Retina (tissue), 1 donor: ENCODE results near the gene ANXA10.
"Not testable (repeated sequence)": the region's sequence is repeated elsewhere in the genome, so short reads cannot be mapped to it uniquely, and the experiment has no call there.

Source experiments
- DNase-seq: peaks from one replicate; pipeline ENCODE4 v3.0.0-alpha.2; 2016

ANXA10 gene

DNA sequence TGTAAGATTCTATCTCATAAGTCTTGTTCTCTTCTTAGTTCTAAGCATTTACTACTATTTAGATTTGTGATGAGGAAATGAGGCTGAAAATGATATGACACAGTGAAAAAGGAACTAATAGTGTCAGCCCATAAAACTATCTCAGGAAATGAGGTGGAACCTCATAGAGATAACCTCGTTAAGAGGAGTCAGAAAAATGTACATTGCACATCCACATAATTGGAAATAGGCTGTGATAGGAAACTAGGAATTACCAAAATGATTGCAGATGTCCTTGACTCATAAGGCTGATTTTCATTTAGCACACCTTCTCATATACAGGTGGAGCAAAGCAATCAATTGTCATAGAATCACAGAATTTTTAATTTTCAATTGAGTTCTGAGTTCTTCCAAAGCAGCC, 26.8 kb downstream of the ANXA10 start:
- no peak for DNase-seq

DNA sequence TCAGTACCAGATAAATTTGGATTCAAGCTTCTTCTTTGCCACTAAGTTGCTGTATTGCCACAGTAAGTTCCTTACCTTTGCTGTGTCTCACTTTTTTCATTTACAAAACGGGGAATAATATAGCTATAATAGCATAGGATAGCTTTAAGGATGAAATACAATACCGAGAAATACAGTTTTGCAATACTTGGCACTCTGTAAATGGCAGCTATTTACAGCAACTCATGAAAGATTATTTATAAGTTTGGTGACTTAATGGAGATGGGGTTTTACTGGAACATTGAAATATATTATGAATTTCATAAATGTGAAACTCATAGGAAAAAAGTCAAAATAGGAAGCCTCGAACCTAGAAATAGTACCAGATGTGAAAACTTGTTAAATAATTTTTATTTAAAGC, 27.6 kb downstream of the ANXA10 start:
- no peak for DNase-seq

DNA sequence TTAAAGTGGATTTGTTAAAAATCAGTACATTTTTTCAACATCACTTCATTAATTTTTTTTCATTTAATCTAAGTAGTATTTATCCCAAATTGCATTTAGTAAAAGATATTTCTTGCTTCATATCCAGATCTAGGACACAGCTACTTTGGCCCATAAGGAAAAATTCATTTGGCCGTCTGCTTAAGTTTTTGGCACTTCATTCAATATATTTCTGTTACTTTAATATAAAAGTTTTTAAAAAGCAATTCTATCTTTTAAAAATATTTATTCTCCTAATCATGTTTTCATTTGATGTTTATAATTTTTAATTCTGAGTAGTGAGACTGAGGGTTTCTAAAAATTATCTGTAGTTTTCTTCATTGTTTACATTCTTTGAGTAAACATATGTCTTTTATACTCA, 28.5 kb downstream of the ANXA10 start:
- DNase-seq, result no peak

DNA sequence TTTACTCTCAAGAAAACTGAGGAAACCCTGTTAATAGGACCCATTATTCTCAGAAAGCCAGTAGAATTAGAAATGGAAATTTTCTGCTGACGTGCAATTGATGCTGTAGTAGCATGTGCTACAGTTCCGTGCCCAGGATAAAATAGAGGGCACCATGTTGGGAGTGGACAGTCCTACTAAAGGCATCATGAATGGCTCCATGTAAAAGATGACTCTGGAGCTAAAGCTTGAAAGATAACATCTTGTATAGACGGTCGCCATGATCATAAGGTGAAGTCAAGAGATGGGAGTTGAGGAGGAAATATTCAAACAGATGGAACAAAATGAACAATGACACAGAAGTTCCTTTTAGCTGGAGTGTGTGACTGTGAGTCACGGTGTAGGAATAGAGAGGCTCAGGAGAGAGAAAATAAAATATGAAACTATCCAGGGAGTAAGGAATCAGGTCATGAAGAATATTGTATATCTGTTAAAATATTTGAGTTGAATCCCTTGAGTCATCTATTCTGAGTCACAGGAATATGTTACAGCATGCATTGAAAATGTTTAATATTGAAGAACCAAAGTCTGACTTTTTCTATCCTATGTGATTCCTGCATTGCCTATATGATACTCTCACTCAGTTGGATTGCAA, 31.8 kb downstream of the ANXA10 start:
- DNase-seq, result no peak

DNA sequence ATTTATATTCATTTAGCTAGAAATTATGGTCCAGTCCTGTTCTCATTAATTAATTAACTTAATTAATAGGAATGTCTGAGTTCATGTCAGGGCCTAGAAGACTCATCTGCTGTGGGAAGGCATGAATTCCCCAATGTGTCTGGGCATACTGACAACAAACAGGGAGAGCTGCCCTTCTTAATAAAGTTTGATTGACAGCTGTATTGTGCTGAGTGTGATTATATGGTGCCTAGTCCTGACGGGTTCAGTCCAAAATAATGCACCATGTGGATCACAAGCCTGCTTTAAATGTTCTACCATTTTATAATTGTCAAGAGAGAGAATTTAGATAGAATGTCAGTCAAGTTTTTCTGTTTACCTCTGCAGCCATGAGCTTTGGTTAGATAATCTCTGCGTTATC, 34.6 kb downstream of the ANXA10 start:
- DNase-seq, result no peak

DNA sequence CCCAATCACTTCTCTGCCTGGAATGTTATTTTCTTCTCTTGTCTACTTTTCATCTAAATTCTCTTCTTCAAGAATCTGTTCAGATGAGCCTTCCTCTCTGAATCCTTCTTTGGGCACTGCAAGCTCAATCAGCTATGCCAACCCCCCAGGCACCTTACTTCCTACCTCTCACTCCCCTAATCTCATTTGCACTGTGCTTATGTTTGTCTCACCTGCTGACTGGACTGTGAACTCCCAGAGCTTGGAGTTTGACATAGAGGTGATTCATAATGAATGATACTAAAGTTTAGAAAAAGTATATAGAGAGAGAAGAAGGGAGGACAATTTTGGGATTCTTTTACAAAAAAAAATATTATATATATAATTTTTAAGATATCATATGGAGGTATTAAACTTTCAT, 36.3 kb downstream of the ANXA10 start:
- DNase-seq, result no peak

DNA sequence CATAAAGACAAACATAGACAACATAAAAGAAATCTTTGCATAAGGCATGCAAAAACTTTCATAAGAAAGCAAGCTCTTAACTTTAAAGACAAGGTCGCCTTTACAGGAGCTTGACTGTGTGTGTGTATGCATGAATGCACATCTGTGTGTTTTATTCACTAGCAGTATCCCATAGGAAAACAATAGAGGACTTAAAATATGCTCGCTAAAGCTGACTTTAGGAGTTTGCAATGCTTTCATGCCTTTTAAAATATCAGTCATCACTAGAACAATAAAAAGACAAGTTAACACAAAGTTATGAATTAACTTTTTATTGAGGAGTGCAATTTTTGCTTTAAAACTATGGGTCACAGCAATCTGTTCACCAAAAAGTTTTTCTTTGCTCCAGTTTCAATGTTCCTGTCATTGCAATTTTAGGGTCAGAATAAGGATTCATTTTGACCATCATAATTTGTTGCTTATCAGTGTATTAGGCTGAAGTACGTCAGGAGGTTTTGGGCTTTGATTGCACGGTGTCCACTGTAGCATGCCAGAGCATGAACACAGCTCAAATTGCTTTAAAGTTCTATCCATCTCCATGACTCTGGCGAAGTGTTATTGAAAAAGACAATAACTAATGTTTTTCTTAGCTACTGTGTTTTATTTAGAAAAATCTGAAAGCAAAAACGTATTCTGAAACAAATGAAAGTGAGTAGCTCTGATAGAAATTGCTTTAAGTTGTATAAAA, 36.9 kb downstream of the ANXA10 start:
- DNase-seq, result no peak

DNA sequence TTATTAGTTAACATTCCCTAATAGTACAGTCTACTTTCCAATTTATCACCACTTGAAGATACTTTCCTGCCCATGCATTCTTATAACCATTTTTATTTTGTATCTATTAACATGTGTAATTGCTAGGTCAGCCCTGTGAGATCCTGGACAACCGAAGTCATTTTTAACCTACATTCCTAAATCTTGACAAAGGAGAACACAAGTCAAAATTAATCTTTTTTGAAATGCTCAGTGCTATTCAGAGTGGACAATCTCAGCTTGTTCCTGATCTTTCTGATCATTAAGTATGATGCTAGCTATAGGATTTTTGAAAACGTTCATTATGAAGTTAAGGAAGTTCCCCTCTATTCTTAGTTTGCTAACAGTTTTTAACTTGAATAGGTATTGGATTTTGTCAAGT, 37.5 kb downstream of the ANXA10 start:
- DNase-seq, result no peak

DNA sequence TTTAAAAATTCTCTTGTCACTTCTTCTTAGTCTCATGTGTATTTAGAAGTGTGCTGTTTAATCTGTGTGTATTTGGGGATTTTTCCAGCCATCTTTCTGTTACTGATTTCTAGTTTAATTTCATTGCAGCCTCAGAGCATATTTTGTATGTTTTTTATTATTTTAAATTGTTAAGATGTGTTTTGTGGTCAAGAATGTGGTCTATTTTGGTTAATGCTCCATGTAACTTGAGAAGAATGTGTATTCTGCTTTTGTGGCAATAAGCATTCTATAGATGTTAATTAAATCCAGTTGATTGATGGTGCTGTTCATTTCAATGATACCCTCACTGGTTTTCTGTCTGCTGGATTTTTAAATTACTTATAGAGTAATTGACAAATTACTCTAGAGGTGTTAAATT, 38.9 kb downstream of the ANXA10 start:
- DNase-seq, result no peak

DNA sequence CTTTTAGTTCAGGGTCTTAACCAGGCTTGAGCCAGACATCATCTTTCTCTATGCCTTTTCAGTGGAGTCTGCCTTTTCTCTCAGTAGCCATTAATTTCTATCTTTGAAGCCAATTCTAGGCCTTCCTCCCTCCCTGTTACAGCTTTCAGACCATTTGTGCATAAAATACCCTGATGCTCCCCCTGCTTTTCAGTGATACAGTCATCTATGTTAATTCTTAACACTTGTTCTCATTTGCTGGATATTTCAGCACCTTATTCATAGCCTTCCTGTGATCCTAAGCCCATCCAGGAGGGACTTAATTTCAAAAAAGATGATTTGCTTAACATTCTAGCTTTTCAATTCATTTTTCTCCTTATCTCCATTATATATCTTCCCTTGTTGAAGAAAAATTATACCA, 42.3 kb downstream of the ANXA10 start:
- no peak for DNase-seq

DNA sequence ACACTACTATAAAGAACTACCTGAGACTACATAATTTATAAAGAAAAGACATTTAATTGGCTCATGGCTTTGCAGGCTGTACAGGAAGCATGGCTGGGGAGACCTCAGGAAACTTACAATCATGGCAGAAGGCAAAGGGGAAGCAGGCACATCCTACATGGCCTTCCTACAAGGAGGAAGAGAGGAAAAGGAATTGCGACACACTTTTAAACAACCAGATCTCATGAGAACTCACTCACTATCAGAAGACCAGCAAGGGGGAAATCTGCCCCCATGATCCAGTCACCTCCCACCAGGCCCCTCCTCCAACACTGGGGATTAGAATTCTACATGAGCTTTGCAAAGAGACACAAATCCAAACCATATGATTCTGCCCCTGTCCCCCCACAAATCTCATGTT, 43.5 kb downstream of the ANXA10 start:
- DNase-seq, result not testable (repeated sequence)

DNA sequence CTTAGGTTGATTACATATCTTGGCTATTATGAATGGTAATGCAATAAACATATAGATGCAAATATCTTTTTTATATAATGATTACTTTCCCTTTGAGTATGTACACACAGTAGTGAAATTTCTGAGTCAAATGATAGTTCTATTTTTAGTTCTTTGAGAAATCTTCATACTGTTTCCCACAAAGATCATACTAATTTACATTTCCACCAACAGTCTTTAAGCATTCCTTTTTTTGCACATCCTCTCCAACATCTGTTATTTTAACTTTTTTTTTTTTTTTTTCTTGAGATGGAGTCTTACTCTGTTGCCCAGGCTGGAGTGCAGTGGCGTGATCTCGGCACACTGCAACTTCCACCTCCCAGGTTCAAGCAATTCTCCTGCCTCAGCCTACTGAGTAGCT, 45.4 kb downstream of the ANXA10 start:
- DNase-seq, result not testable (repeated sequence)

DNA sequence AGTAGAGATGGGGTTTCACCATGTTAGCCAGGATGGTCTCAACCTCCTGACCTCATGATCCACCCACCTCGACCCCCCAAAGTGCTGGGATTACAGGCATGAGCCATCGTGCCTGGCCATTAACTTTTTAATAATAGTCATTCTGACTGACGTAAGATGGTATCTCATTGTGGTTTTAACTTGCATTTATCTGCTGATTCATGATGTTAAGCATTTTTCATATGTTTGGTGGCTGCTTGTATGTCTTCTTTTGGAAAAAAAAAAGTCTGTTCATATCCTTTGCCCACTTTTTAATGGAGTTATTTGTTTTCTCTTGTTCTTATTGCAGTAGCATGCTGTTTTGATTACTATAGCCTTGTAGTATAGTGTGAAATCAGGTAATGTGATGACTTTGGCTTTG, 45.8 kb downstream of the ANXA10 start:
- no peak for DNase-seq

DNA sequence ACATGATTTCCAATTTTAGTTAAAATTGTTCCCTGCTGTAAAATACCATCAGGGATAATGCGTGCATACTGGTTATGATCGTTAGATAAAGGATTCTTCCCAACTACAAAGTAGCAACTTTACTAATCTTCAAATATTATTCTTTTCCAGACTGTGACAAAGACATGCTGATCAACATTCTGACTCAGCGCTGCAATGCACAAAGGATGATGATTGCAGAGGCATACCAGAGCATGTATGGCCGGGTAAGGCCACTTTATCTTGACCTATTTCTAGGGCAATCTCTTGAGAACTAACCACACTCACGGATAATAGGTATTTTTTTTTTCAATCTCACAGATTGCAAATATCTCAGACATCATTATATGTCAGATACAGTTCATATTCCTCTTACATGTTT, 47.0 kb downstream of the ANXA10 start:
- DNase-seq, result no peak

DNA sequence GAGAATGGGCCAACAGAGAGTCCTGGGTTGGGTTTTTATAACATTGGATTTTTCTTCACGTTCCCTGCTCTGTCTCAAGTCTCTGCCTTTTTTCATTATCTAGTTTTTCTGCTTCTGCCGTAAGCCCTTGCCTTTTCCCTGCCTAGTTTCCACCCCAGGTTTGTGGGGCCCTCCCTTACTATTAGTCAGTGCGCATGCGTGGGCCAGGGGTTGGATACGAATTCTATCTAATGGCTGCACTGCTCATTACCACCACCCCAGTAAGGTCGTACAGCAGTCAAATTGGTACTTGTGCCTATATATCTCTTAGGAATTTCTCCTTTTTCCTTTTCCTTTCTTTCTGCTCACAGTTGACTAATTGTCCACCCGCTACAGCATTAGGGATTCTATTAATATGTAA, 49.4 kb downstream of the ANXA10 start:
- DNase-seq, result no peak

DNA sequence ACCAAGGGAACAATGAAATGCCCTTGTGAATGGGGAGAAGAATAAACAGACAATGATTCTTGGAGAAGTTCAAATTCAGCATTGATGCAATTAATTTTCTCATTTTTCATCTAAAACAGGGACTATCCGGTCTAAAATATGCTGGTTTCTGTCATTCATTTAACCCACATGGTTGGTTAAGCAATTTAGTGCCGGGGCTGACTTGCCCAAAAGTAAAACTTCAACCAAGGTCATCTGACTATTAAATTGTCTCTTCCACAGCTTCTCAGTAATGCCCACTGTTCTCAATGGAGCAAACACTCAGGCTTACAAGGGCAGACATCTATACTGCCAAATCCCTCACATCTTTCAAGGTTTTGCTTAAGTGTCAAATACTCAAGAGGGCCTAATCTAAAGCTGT, 51.3 kb downstream of the ANXA10 start:
- DNase-seq, result no peak

DNA sequence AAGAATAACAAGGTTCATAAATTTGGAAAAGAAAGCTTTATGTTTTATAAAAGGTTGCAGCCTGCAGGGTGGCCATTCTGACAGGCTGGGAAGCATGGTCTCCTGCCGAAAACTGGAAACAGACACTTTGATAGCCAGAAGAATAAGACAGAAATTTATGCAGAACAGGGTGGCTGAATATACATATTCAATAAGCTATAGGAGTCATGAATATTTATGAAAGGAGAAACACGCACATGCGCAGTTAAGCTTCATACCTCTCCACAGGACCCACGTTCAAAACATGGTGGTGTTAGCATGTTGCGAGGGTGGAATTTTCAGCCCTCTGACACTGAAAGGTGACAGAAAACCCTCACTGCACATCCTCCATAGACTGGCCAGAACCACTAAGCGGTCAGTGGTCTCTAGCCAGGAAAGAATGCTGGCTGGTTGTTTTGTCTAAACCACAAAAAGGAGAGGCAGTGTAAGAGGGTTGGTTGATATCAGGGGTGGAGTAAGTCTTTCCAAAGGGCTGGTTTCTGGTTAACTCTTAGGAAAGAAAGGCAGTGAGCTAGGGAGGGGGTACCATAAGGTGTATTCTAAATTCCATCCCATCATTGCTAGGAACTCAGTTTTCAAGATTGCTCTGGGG, 58.2 kb downstream of the ANXA10 start:
- no peak for DNase-seq

DNA sequence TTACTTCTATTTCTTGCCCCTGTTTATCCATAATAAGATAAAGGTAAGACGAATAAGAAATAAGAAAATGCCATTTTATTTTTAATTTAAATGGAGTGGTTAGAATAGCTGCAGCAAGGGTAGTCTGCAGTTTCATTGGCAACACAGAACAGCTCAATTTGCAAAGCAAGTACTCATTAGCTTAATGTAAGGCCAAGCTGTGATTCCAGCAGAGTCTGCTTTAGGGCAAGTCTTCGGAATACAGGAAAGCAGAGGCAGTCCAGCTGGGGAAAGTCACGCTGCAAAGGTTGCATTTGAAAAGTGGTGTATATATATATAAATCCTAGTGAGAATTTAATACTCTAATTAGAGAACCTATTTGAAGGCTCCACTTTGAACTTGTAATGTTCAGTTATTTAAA, 59.0 kb downstream of the ANXA10 start:
- no peak for DNase-seq

DNA sequence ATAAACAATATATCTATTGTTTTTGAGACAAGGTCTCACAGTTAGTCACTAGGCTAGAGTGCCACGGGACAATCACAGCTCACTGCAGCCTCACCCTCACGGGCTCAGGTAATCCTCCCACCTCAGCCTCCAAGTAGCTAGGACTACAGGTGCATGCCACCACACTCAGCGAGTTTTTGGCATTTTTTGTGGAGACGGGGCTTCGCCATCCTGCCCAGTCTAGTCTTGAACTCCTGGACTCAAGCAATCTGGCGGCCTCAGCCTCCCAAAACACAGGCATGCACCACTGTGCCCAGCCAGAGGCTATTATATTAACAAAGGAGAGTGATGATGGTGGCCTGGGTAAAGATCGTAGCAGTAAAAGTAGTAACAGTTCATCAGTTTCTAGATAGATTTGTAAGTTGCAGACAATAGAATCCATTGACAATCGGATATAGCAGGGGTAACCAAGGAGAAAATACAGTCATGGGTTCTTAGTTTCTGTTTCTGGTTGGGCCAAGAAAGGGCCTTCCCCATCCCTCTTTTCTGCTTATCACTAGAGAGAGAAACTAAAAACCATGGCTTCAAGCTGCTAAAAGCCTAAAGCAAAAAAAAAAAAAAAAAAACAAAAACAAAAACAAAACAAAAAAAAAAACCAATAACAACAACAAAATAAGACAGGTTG, 60.6 kb downstream of the ANXA10 start:
- no peak for DNase-seq

DNA sequence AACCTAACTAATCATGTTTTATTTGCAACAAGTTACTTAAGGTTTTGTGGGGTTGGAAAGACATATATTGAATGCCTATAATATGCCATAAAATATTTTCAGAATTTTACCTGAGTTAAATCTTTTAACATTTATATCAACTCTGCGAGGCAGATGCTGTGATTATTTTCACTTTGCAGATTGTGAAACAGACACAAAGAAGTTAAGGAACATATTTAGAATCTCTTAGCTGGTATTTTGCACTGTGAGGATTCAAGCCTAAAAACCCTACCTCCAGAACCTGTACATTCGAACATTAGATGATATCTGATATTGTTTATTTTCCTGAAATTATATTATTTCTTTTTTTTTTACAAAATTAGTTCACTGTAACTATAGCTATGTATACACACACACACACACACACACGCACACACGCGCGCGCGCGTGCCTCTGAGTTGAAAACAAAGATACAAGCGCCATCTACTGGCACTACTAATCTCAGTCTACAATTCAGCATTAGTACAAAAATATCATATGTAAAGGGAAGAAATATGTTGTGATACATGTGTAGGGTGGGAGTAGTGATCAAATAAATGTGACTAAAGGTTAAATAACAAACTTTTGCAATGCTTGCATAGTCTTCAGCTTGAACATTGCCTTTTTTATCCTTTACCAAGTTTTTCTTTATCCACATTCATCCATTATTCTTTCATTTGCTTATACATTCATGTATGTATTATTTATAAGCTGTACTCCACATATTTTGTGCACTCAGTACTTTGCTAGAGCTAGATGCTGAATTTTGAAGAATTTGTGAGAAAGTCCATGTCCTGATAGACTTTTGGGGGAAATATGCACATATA, 61.5 kb downstream of the ANXA10 start:
- DNase-seq, result peak; percentile 75

DNA sequence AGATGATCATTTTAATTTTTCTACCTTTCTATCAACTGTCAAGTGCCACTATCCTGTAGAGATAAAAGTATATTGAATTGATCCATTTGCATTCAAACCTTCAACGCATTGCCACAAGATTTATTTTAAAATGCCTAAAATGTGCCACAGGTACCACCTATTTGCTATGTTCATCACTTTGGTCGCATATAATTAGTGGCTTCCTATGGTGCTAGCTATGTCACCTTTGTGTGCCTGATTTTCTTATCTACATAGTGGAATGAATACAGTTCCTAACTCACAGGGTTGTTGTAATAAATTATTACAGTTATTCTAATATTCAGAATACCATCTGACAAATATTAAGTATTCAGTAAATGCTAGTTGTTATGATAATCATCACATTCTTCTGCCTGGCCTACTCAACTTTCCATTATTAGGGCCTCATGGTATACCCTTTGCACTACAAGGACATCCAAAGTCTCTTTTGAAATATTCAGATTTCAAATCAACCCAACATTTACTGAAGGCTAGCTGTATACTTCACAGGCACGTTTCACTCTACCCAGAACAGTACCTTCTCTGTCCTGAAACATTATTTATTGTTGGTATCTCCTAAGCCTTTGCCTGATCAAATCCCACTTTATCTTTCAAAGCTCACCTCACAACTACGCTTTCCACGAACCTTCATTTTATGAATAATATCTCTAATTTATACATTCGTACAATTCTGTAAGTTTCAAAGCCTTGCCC, 62.4 kb downstream of the ANXA10 start:
- no peak for DNase-seq

DNA sequence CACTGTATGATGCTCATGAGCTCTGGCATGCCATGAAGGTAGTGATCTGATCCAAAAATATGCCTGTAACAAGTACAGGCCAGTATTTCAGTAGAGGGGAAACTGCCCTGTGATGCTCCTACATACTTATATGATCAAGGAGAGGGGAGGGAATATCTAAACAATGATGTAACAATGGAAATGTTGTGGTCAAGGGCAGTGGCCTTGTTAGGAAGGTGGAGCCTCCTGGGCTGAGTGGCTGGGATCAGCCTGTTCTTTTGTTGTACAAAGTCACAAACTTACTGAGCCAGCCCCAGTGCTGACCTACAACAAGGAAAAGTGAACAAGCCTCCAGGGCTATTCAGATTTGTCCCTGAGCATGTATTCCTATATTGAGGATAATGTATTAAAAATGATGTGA, 70.3 kb downstream of the ANXA10 start:
- DNase-seq, result no peak
